IPS DF 19.7 (cell line): ENCODE measurements around the gene MMP23B.

Source experiments
- DNase-seq: peaks from one replicate; pipeline ENCODE4 v3.0.0-alpha.2; 2013; ENCODE audit warnings: low read depth, low spot score

Gene MMP23B

GRCh38 chr1:1602968-1603506, 28.9 kb upstream of the MMP23B start:
- no peak for DNase-seq

GRCh38 chr1:1603671-1604373, 28.2 kb upstream of the MMP23B start:
- DNase-seq, result no peak

- DNase-seq, result no peak
Observed at GRCh38 chr1:1604374-1605033, 27.5 kb upstream of the MMP23B start.

GRCh38 chr1:1605034-1605591, 26.9 kb upstream of the MMP23B start:
- no peak for DNase-seq

- no peak for DNase-seq
Observed at GRCh38 chr1:1605724-1606123, 26.2 kb upstream of the MMP23B start.

- no peak for DNase-seq
Observed at GRCh38 chr1:1606232-1606631, 25.7 kb upstream of the MMP23B start.

GRCh38 chr1:1609822-1610485, 22.0 kb upstream of the MMP23B start:
- no peak for DNase-seq

- no peak for DNase-seq
Observed at GRCh38 chr1:1610796-1611195, 21.2 kb upstream of the MMP23B start.

- no peak for DNase-seq
Observed at GRCh38 chr1:1612104-1612400, 19.9 kb upstream of the MMP23B start.

GRCh38 chr1:1613509-1614082, 18.4 kb upstream of the MMP23B start:
- DNase-seq, result no peak

- DNase-seq, result no peak
Observed at GRCh38 chr1:1614204-1614953, 17.6 kb upstream of the MMP23B start.

GRCh38 chr1:1614954-1615255, 17.1 kb upstream of the MMP23B start:
- no peak for DNase-seq

- peak; percentile 85 for DNase-seq
Observed at GRCh38 chr1:1615256-1616044, 16.5 kb upstream of the MMP23B start, which contains the start of gene MIB2. Gene MIB2 (plus strand): TSS chr1:1615500. CDS start chr1:1623453, 7,953 bp downstream.

GRCh38 chr1:1616045-1616790, 15.8 kb upstream of the MMP23B start:
- no peak for DNase-seq

GRCh38 chr1:1616838-1617237, 15.1 kb upstream of the MMP23B start:
- no peak for DNase-seq

GRCh38 chr1:1617516-1617915, 14.5 kb upstream of the MMP23B start:
- DNase-seq, result no peak

GRCh38 chr1:1617925-1618324, 14.0 kb upstream of the MMP23B start:
- no peak for DNase-seq

- DNase-seq, result no peak
Observed at GRCh38 chr1:1618396-1619068, 13.4 kb upstream of the MMP23B start.

- DNase-seq, result no peak
Observed at GRCh38 chr1:1619917-1620361, 12.0 kb upstream of the MMP23B start.
